HG02852 (cell line): Measurements from ENCODE around the gene PDE9A.

Experiments
- ATAC-seq: cut with Tn5 transposase; IDR thresholded peaks from one replicate; pipeline ENCODE4 v1.9.1; 2021; ENCODE audit warnings: mild to moderate bottlenecking, moderate library complexity; ENCODE audit not compliant: unreplicated experiment

Gene PDE9A

GRCh38 chr21:42767561-42767835, 114.1 kb downstream of the PDE9A start:
- ATAC-seq: no peak

- no peak for ATAC-seq
Observed at GRCh38 chr21:42768324-42769121, 115.1 kb downstream of the PDE9A start.

DNA sequence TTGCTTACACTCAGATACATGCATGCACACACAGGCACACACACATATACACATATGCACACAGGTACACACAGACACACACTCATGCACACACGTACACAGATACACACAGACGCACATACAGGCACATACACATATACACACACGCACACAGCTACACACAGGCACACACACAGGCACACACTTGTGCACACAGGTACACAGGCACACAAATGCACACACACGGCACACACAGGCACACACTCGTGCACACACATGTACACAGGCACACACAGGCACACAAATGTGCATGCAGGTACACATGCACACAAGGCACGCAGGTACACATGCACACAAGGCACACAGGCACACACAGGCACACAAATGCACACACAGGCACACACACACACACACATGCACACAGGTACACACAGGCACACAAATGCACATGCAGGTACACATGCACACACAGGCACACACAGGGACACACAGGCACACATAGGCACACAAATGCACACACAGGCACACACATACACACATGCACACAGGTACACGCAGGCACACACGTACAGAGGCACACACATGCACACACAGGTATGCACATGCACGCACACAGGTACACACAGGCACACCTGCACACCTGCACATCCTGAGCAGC, 115.9 kb downstream of the PDE9A start:
- no peak for ATAC-seq

- no peak for ATAC-seq
Observed at GRCh38 chr21:42769820-42770716, 116.6 kb downstream of the PDE9A start.

GRCh38 chr21:42770717-42771502, 117.5 kb downstream of the PDE9A start:
- ATAC-seq: no peak

GRCh38 chr21:42771503-42771805, 118.0 kb downstream of the PDE9A start:
- ATAC-seq: no peak

DNA sequence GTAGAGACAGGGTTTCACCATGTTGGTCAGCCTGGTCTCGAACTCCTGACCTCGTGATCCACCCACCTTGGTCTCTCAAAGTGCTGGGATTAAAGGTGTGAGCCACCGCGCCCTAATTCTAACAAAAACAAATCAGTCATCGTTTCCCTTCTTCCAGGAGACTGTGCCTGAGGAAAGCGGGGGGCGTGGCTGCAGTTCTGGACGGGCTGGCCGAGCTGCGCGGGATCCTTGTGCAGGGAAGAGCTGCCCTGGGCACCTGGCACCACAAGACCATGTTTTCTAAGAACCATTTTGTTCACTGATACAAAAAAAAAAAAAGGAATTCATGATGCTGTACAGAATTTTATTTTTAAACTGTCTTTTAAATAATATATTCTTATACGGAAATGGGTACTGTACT, 121.7 kb downstream of the PDE9A start:
- ATAC-seq: no peak

- ATAC-seq: no peak
Observed at GRCh38 chr21:42775891-42776290, 122.5 kb downstream of the PDE9A start.

DNA sequence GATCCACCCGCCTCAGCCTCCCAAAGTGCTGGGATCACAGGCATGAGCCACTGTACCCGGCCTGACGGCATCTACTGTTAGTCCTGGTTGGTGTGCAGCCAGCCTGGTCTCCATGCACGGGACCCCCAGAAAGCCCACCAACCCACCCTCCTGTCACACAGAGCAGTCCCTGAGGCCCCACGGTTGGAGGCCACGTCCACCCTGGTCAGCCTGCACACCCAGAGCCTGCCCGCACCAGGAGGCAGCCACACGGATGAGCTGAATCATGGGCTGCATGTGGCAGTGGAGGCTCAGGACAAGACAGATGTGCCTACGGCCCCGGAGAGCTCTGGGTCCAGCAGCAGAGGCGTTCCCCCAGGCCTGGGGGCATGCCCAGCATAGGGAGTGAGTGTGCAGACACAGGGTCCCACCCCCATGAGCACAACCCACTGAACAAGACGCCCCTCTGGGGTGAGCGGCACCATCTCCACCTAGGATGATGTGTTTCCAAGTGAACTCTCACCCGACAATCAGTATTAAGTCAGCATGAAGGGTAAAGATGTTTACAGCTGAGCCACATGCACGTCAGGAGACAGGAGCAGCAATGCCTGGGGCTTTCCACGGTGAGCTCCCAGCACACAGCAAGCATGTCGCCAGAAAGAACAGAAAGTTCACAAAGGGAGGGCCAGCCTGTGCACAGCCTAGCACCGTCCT, 123.8 kb downstream of the PDE9A start:
- no peak for ATAC-seq

GRCh38 chr21:42777757-42778344, 124.4 kb downstream of the PDE9A start:
- no peak for ATAC-seq

- ATAC-seq: no peak
Observed at GRCh38 chr21:42779431-42779861, 126.0 kb downstream of the PDE9A start.

- ATAC-seq: no peak
Observed at GRCh38 chr21:42780617-42781016, 127.2 kb downstream of the PDE9A start.

- ATAC-seq: no peak
Observed at GRCh38 chr21:42781150-42781970, 127.9 kb downstream of the PDE9A start.

GRCh38 chr21:42781971-42782722, 128.7 kb downstream of the PDE9A start:
- ATAC-seq: no peak

DNA sequence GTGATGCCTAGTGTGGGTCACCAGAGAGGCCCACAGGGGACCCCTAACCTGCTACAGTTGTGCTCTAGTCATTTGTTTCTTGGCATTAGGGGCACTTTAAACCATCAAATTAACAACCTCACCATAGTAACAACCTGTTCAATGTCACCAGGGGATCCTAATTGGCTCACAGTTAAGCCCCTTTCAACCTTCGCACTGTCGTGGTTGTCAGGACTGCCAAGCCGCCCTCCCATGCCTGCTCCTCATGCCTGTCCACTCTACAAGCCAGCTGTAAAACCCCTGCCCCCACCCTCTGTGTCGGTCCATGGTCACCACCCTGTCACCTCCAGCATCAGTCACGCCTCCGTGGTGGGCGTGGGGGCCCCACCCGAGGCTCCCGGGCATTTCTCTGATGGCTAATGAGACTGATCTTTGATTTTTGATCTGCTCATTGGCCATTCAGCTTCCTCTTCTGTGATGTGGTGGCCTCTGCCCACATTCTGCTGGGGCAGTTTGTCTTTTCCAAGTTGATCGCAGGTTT, 129.4 kb downstream of the PDE9A start:
- ATAC-seq: no peak

- no peak for ATAC-seq
Observed at GRCh38 chr21:42784276-42784675, 130.9 kb downstream of the PDE9A start.

DNA sequence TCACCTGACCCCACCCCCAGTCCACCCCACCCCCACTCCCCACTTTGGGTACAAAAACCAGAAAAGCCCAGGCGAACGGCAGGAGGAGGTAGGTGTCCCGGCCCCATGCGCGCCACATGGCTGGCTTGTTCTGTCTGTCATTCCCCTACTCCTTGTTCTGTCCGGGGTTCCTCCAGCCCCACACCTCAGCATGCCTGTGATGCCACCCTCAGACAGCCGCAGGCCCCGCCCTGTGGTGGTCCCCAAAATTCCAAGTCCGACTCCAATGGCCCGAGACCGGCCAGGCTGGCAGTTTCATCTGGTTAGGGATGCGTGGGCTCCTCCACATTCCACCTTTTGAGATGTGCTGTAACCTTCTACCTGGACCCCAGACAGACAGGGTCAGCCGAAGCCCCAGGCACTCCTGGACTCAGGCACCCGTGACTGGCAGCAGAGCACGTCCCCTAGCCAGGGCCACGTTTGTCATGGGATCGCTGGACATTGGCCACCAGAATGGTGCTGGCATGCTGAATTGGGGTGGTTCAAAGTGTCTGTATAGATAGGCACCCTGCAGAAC, 131.6 kb downstream of the PDE9A start:
- no peak for ATAC-seq
